Osteocyte (in vitro differentiated cells): Measurements from ENCODE around the gene PEX5L. TPM values are rescaled to one million over a fixed set of nuclear protein-coding genes. Genes with fewer than 3 reads are reported as not detected.

Source experiments
- DNase-seq: peaks from one replicate; pipeline ENCODE4 v3.0.0; 2021; ENCODE audit warnings: mixed read lengths; ENCODE audit not compliant: unreplicated experiment; ENCODE audit errors: extremely low spot score
- H3K27ac Mint-ChIP-seq: one replicate; pipeline ENCODE4 v1.8.0; 2021; ENCODE audit warnings: mild to moderate bottlenecking, mixed read lengths; ENCODE audit not compliant: unreplicated experiment
- H3K27me3 Mint-ChIP-seq: one replicate; pipeline ENCODE4 v1.8.0; 2021; ENCODE audit warnings: mixed read lengths; ENCODE audit not compliant: unreplicated experiment
- H3K36me3 Mint-ChIP-seq: one replicate; pipeline ENCODE4 v1.8.0; 2021; ENCODE audit warnings: mixed read lengths; ENCODE audit not compliant: unreplicated experiment
- H3K4me1 Mint-ChIP-seq: one replicate; pipeline ENCODE4 v1.8.0; 2021; ENCODE audit warnings: mixed read lengths; ENCODE audit not compliant: unreplicated experiment
- H3K4me3 Mint-ChIP-seq: one replicate; pipeline ENCODE4 v1.8.0; 2021; ENCODE audit warnings: mild to moderate bottlenecking, moderate library complexity, mixed read lengths; ENCODE audit not compliant: unreplicated experiment
- H3K9me3 Mint-ChIP-seq: one replicate; pipeline ENCODE4 v1.8.0; 2021; ENCODE audit warnings: mixed read lengths; ENCODE audit not compliant: unreplicated experiment
- total RNA-seq: library from RNA; stranded (reverse); gene quantifications from 2 replicates; pipeline ENCODE4 v1.2.1, GENCODE V29; 2021
- TF ChIP-seq, protein P1 (sequence below): fragments of 200-600 bp; sonication (generic); IDR thresholded peaks from 2 replicates; pipeline ENCODE4 v1.5.0; 2021; ENCODE audit warnings: antibody characterized with exemption, mild to moderate bottlenecking, moderate library complexity

PEX5L gene
- total RNA-seq, 1 donor from 2014 or later = not detected

GRCh38 chr3:179969525-179969924 is 67.2 kb downstream of the PEX5L start:
- Mint-ChIP-seq H3K27ac (no peak overlapping the region), H3K36me3 (no peaks in the 10 kb centered on the region), H3K4me1 (no peaks in the 10 kb centered on the region), H3K9me3 (no peaks in the 10 kb centered on the region), H3K4me3 (no peak overlapping the region), H3K27me3 (peaks cover 18% of the 10 kb centered on the region)
- no peak for DNase-seq
- TF ChIP-seq, protein P1, sequence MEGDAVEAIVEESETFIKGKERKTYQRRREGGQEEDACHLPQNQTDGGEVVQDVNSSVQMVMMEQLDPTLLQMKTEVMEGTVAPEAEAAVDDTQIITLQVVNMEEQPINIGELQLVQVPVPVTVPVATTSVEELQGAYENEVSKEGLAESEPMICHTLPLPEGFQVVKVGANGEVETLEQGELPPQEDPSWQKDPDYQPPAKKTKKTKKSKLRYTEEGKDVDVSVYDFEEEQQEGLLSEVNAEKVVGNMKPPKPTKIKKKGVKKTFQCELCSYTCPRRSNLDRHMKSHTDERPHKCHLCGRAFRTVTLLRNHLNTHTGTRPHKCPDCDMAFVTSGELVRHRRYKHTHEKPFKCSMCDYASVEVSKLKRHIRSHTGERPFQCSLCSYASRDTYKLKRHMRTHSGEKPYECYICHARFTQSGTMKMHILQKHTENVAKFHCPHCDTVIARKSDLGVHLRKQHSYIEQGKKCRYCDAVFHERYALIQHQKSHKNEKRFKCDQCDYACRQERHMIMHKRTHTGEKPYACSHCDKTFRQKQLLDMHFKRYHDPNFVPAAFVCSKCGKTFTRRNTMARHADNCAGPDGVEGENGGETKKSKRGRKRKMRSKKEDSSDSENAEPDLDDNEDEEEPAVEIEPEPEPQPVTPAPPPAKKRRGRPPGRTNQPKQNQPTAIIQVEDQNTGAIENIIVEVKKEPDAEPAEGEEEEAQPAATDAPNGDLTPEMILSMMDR = no peak

DNA sequence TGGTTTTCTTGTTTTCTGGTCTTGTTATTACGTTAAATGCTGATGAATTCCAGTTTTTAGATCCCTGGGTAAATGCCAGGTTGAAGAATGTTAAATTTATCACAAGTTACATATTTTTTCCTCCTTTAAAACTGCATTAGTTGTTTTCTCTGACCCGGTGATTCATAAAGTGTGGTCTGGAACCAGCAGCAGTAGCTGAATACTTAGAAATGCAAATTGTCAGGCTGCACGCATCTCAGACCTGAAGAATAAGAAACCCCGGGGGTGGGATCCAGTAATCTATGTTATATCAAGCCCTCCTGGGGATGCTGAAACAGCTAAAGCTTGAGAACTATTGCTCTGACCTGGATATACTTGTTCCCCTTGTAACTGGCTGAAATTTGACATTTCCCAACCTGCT is 69.1 kb downstream of the PEX5L start:
- H3K4me3 Mint-ChIP-seq = no peak overlapping the region
- no peaks in the 10 kb centered on the region for H3K36me3 Mint-ChIP-seq
- peaks cover 16% of the 10 kb centered on the region for H3K27me3 Mint-ChIP-seq
- TF ChIP-seq, protein P1 = no peak
- DNase-seq = no peak
- no peak overlapping the region for H3K27ac Mint-ChIP-seq
- H3K9me3 Mint-ChIP-seq = no peaks in the 10 kb centered on the region
- H3K4me1 Mint-ChIP-seq = no peaks in the 10 kb centered on the region

DNA sequence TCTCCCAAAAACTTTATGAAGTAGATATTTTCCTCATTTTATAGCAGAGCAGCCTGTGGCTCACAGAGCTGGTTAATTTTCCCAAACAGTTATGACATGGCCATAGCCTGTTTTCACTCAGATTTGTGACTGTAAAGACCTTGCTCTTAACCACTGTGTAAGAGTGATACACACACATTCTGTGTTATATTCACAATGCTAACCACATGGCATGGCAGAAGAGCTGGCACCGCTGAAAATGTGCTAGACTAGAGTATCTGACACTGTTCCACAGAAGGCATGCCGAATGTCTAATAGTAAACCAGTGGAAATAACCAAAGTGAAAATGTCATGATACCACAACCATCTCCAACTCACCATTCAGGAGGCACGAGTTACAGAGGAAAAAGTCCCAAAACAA is 71.8 kb downstream of the PEX5L start:
- H3K4me1 Mint-ChIP-seq = no peaks in the 10 kb centered on the region
- no peak overlapping the region for H3K27ac Mint-ChIP-seq
- H3K4me3 Mint-ChIP-seq = no peak overlapping the region
- DNase-seq = no peak
- no peaks in the 10 kb centered on the region for H3K9me3 Mint-ChIP-seq
- TF ChIP-seq, protein P1 = no peak
- H3K36me3 Mint-ChIP-seq = no peaks in the 10 kb centered on the region
- H3K27me3 Mint-ChIP-seq = peaks cover 12% of the 10 kb centered on the region

DNA sequence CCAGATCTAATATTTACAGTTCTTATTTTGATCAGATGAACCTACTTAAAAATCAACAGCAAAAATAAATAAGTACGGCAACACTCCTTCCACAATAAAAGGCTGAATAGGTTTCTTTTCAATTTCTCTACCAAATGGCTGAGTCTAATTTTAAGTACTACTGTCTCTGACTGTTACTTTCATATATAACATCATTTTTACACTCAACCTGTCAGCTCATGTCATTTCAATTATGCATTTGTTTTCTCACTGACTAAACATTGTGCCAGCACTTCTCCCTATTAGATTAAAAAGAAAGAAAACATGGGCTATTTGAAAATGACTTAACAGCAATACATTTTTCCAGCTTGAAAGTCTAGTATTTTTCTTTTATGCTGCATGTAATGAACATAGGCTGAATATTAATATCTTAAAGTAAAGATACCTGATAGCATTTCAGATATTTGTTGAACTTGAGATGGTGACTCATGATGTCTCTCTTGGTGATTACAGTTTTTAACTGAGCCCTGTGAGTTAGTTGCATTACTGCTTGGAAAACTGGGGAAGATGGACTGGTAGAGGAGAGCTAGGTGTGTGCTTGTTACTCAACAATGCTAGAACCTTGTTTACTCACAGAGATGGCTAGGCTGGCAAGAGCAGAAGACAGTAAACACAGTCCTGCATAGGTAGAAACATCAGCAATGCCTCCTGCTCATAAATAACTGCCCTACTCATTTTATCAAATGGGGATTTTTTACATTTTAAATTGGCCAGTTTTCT is 73.9 kb downstream of the PEX5L start:
- TF ChIP-seq, protein P1 = no peak
- H3K4me3 Mint-ChIP-seq = no peak overlapping the region

GRCh38 chr3:179961703-179962078 is 75.0 kb downstream of the PEX5L start:
- no peaks in the 10 kb centered on the region for H3K9me3 Mint-ChIP-seq
- H3K4me3 Mint-ChIP-seq = no peak overlapping the region
- H3K4me1 Mint-ChIP-seq = no peaks in the 10 kb centered on the region

More for the DNA sequence above, 73.9 kb downstream of the PEX5L start:
- no peak overlapping the region for H3K27ac Mint-ChIP-seq
- no peaks in the 10 kb centered on the region for H3K9me3 Mint-ChIP-seq
- H3K4me1 Mint-ChIP-seq = no peaks in the 10 kb centered on the region
- H3K36me3 Mint-ChIP-seq = no peaks in the 10 kb centered on the region
- H3K27me3 Mint-ChIP-seq = peaks cover 9% of the 10 kb centered on the region
- no peak for DNase-seq

More at GRCh38 chr3:179961703-179962078, 75.0 kb downstream of the PEX5L start:
- no peak overlapping the region for H3K27ac Mint-ChIP-seq
- no peak for DNase-seq
- H3K27me3 Mint-ChIP-seq = peaks cover 9% of the 10 kb centered on the region
- H3K36me3 Mint-ChIP-seq = no peaks in the 10 kb centered on the region
- TF ChIP-seq, protein P1 = no peak
